WTC11 (cell line): ENCODE data around the gene VAC14.

ENCODE experiments used
- CTCF ChIP-seq: fragments of 200-600 bp; IDR thresholded peaks from 2 replicates; pipeline ENCODE4 v1.8.0; 2022; ENCODE audit warnings: antibody characterized with exemption
- E2F4 ChIP-seq: sonication (generic); formaldehyde crosslinking; IDR thresholded peaks from 2 replicates; pipeline ENCODE4 v1.8.1; 2022; ENCODE audit warnings: low read depth, mild to moderate bottlenecking, moderate library complexity, missing genetic modification reagents, borderline replicate concordance
- ELF4 ChIP-seq: sonication (generic); formaldehyde crosslinking; IDR thresholded peaks from 2 replicates; pipeline ENCODE4 v1.8.1; 2022; ENCODE audit warnings: low read depth, mild to moderate bottlenecking, moderate library complexity, missing genetic modification reagents
- FOXK1 ChIP-seq: sonication (generic); formaldehyde crosslinking; IDR thresholded peaks from 2 replicates; pipeline ENCODE4 v1.8.0; 2022; ENCODE audit warnings: mild to moderate bottlenecking, moderate library complexity, missing genetic modification reagents
- KAT7 ChIP-seq: sonication (generic); formaldehyde crosslinking; IDR thresholded peaks from 2 replicates; pipeline ENCODE4 v1.8.1; 2023; ENCODE audit warnings: missing genetic modification reagents, mild to moderate bottlenecking, borderline replicate concordance
- MAX ChIP-seq: sonication (generic); formaldehyde crosslinking; IDR thresholded peaks from 2 replicates; pipeline ENCODE4 v1.8.0; 2022; ENCODE audit warnings: mild to moderate bottlenecking, missing genetic modification reagents
- SMAD3 ChIP-seq: sonication (generic); formaldehyde crosslinking; IDR thresholded peaks from 2 replicates; pipeline ENCODE4 v1.8.0; 2022; ENCODE audit warnings: missing genetic modification reagents, mild to moderate bottlenecking, borderline replicate concordance
- TCF7 ChIP-seq: sonication (generic); formaldehyde crosslinking; IDR thresholded peaks from 2 replicates; pipeline ENCODE4 v1.8.0; 2022; ENCODE audit warnings: mild to moderate bottlenecking, low read depth, missing genetic modification reagents, moderate library complexity
- USF2 ChIP-seq: sonication (generic); formaldehyde crosslinking; IDR thresholded peaks from 2 replicates; pipeline ENCODE4 v1.8.1; 2023; ENCODE audit warnings: mild to moderate bottlenecking, missing genetic modification reagents, moderate library complexity
- TF ChIP-seq, protein P1 (sequence below): sonication (generic); formaldehyde crosslinking; IDR thresholded peaks from 2 replicates; pipeline ENCODE4 v1.8.0; 2023; ENCODE audit warnings: missing genetic modification reagents

GRCh38 chr16:70653809-70654771 lies 146.9 kb downstream of the VAC14 start:
- TF ChIP-seq MAX: no peak
- TF ChIP-seq CTCF: peak; percentile 89
- TF ChIP-seq, protein P1, sequence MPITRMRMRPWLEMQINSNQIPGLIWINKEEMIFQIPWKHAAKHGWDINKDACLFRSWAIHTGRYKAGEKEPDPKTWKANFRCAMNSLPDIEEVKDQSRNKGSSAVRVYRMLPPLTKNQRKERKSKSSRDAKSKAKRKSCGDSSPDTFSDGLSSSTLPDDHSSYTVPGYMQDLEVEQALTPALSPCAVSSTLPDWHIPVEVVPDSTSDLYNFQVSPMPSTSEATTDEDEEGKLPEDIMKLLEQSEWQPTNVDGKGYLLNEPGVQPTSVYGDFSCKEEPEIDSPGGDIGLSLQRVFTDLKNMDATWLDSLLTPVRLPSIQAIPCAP (CRISPR knock-in tag): no peak
- peak; percentile 44; the same call in 1 of the 2 replicates for TF ChIP-seq USF2 (CRISPR knock-in tag)
- no peak for TF ChIP-seq SMAD3 (CRISPR knock-in tag)
- TF ChIP-seq ELF4: no peak
- TF ChIP-seq E2F4 (CRISPR knock-in tag): no peak
- no peak for TF ChIP-seq TCF7 (CRISPR knock-in tag)
- TF ChIP-seq FOXK1 (CRISPR knock-in tag): no peak
- TF ChIP-seq KAT7 (CRISPR knock-in tag): no peak
